Measurements from ENCODE around the gene URI1.

The URI1 gene

DNA sequence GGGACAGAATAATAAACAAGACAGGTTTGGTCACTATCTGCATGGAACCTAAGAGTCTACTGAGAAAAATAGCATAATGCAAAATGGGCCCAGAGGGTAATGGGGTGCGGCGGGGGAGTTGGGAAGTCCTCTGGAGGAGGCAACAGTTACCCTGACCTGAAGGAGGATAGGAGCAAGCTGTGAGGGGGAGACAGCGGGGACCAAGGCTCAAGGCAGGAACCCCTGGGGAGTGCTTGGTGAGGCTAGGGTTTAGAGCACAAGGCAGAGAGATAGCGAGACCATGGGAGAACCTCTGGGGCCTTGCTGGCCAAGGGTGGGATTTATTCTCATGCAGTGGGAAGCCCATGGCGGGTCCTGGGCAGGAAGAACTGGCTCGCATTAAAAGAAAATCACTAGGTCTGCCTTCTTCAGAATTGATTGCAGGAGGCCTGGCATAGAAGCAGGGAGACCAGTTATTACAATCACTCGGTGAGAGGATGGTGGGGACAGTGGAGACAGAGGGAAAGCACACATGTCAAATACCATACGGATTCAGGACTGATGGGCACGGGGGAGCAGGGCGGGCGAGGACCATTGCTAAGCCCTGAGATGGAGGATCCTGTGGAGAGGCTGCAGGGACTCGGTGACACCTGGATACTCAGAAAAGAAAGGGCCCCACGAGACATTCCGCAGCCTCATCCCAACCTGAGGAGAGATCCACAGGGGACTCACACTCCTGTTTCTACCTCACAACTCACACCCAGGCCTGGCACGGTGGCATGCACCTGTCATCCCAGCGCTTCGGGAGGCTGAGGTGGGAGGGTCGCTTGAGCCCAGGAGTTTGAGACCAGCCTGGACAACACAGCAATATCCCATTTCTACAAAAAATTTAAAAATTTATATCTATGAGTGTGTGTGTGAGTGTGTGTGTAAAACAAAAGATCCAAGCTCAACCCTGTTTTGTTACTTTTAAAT is 110.4 kb downstream of the URI1 start:
- no peak for DNase-seq
- TF ChIP-seq, protein P1, sequence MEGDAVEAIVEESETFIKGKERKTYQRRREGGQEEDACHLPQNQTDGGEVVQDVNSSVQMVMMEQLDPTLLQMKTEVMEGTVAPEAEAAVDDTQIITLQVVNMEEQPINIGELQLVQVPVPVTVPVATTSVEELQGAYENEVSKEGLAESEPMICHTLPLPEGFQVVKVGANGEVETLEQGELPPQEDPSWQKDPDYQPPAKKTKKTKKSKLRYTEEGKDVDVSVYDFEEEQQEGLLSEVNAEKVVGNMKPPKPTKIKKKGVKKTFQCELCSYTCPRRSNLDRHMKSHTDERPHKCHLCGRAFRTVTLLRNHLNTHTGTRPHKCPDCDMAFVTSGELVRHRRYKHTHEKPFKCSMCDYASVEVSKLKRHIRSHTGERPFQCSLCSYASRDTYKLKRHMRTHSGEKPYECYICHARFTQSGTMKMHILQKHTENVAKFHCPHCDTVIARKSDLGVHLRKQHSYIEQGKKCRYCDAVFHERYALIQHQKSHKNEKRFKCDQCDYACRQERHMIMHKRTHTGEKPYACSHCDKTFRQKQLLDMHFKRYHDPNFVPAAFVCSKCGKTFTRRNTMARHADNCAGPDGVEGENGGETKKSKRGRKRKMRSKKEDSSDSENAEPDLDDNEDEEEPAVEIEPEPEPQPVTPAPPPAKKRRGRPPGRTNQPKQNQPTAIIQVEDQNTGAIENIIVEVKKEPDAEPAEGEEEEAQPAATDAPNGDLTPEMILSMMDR (IDR thresholded peaks at IDR 0.05; ENCODE audit: low read depth, low read length, missing control alignments) = no peak
- in situ Hi-C loops (cut with HindIII; ENCODE audit: low pct_ligation_motif_present, low sequenced_read_pairs) = no loop called here

DNA sequence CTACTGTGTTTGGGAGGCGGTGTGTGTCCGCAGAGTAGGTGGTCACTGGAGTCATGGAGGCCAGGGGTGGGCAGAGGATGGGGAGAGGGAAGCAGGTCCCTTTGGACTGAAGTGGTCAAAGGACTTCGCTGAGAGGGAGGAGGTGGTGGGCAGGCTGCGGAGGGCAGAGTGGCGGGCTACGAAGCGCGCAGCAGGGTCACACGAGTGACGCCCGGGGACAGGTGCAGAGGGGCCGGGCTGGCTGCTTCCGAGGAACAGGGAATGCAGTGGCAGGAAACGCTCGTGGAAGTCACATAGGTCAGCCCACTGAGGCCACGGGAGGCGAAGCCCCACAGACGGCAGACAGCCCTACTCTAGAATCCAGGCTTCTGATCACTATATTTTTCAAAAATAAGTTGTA is 111.5 kb downstream of the URI1 start:
- no peaks in the 10 kb centered on the region for H3K27me3 ChIP-seq (replicated peaks)
- H3K4me3 ChIP-seq (ENCODE audit: low read depth, low read length) = no peak overlapping the region
- TF ChIP-seq, protein P1 (IDR thresholded peaks at IDR 0.05; ENCODE audit: low read depth, low read length, missing control alignments) = no peak
- H3K36me3 ChIP-seq (replicated peaks) = no peaks in the 10 kb centered on the region
- no peak for DNase-seq
- no peak overlapping the region for H3K27ac ChIP-seq
- in situ Hi-C loops (cut with HindIII; ENCODE audit: low pct_ligation_motif_present, low sequenced_read_pairs) = no loop called here

More for the DNA sequence above, 110.4 kb downstream of the URI1 start:
- H3K27me3 ChIP-seq (replicated peaks) = no peaks in the 10 kb centered on the region
- no peaks in the 10 kb centered on the region for H3K36me3 ChIP-seq (replicated peaks)
- no peak overlapping the region for H3K4me3 ChIP-seq (ENCODE audit: low read depth, low read length)
- H3K27ac ChIP-seq = no peak overlapping the region

DNA sequence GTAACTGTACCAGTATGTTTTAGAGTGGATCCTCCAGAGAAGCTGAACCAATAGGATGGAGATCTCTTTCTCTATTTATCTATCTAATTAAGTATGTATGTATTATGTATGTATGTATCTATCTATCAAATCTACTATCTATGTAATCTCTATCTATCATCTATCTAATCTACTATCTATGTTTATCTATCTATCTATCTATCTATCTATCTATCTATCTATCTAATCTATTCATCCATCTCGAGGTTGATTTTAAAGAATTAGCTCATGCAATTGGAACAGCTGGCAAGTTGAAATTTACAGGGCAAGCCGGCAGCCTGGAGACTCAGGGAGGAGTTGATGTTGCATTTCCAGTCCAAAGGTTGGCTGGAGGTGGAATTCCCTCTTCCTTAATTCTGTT is 112.2 kb downstream of the URI1 start:
- Histone ChIP-seq H3K27ac (no peak overlapping the region), H3K36me3 (replicated peaks) (no peaks in the 10 kb centered on the region), H3K27me3 (replicated peaks) (no peaks in the 10 kb centered on the region), H3K4me3 (ENCODE audit: low read depth, low read length) (no peak overlapping the region)
- in situ Hi-C loops (cut with HindIII; ENCODE audit: low pct_ligation_motif_present, low sequenced_read_pairs) = no loop called here
- TF ChIP-seq, protein P1 (IDR thresholded peaks at IDR 0.05; ENCODE audit: low read depth, low read length, missing control alignments) = no peak
- DNase-seq = no peak

DNA sequence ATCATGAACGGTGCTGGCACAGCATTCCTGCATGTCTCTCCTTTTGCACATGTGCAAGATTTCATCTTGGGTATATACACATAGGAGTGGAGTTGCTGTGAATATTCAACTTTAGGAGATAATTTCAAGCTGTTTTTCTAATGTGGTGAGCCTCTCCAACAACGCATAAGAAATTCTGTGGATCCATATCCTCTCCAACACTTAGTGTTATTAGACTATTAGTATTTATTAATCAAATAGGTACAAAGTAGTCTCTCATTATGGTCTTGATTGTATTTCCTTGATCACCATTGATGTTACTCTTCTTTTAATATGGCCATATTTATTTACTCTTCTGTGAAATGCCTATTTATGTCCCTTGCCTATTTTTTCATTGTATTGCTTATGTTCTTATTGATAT is 114.5 kb downstream of the URI1 start:
- no peak overlapping the region for H3K4me3 ChIP-seq (ENCODE audit: low read depth, low read length)
- no peak overlapping the region for H3K27ac ChIP-seq
- no peak for DNase-seq
- TF ChIP-seq, protein P1 (IDR thresholded peaks at IDR 0.05; ENCODE audit: low read depth, low read length, missing control alignments) = no peak
- in situ Hi-C loops (cut with HindIII; ENCODE audit: low pct_ligation_motif_present, low sequenced_read_pairs) = no loop called here
- H3K36me3 ChIP-seq (replicated peaks) = no peaks in the 10 kb centered on the region
- H3K27me3 ChIP-seq (replicated peaks) = no peaks in the 10 kb centered on the region

DNA sequence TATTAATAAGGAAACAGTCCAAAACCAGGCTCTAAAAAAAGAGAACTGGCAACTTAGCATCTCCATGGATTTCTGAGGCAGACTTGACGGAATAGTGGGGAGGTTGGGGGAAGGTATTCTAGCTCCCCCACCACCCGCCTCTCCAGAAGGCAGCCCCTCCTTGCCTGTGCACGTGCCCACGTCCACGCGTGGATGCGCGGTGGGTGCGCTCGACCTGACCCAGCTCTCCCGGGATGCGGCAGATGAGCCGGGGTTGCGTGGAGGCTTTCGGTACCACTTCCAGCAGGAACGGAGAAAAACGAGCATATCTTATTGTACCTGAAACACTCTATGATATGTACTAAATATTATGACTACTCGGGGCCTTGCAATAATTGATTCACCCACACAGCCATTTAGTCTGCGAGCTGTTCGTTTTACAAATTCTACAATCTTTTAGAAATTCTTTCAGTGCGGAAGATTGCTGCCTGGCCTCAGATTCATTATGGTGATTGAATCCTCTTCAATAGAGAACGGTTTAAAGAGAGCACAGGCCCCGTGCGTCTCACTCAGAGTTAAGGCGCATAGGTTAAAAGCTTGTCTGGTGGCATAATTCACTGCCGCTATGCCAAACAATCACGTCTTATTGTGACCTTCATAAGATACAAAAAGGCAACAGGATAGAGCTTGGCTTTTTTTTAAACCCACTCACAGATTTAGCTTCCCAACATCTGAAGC is 117.9 kb downstream of the URI1 start:
- TF ChIP-seq, protein P1 (IDR thresholded peaks at IDR 0.05; ENCODE audit: low read depth, low read length, missing control alignments) = no peak
- Histone ChIP-seq H3K36me3 (replicated peaks) (no peaks in the 10 kb centered on the region), H3K27me3 (replicated peaks) (no peaks in the 10 kb centered on the region), H3K27ac (no peak overlapping the region), H3K4me3 (ENCODE audit: low read depth, low read length) (no peak overlapping the region)
- in situ Hi-C loops (cut with HindIII; ENCODE audit: low pct_ligation_motif_present, low sequenced_read_pairs) = no loop called here
- no peak for DNase-seq

All from brain microvascular endothelial cell (primary cell).